Measurements from ENCODE around the gene CXADR. TPM values are rescaled to one million over a fixed set of nuclear protein-coding genes. Genes with fewer than 3 reads are reported as not detected.

The CXADR gene
- total RNA-seq, 3 donors from 2014 or later = 0.32 to 38.3 (median 36.4) TPM

GRCh38 chr21:17572431-17572830 is 59.6 kb downstream of the CXADR start:
- H3K27me3 ChIP-seq = no peaks in the 10 kb centered on the region
- no peaks in the 10 kb centered on the region for H3K36me3 ChIP-seq
- H3K27ac ChIP-seq = no peak overlapping the region
- intact Hi-C loops (cut with DNase I; ENCODE audit: low total_unique reads) = no loop called here
- H3K4me1 ChIP-seq = no peaks in the 10 kb centered on the region
- DNase-seq (ENCODE audit: low spot score in 2 of 2) = no peak
- no peak overlapping the region for H3K4me3 ChIP-seq
- no peaks in the 10 kb centered on the region for H3K9me3 ChIP-seq
- TF ChIP-seq POLR2A (IDR thresholded peaks at IDR 0.05) (no peak), POLR2AphosphoS5 (IDR thresholded peaks at IDR 0.05) (no peak), CTCF (IDR thresholded peaks at IDR 0.05) (no peak)

DNA sequence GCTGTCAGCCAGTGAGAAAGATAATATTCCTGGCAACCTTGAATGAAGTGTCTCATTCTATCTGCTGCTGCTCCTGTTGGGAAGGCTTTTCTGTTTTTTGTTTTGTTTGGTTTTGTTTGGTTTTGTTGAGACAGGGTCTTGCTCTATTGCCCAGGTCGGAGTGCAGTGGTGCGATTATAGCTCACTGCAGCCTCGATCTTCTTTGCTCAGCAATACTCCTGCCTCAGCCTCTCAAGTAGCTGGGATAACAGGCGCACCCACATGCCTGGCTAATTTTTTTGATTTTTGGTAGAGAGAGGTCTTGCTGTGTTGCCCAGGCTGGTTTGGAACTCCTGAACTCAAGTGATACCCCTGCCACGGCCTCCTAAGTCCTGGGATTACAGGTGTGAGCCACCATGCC is 62.2 kb downstream of the CXADR start:
- no peak overlapping the region for H3K4me3 ChIP-seq
- H3K4me1 ChIP-seq = no peaks in the 10 kb centered on the region
- no peaks in the 10 kb centered on the region for H3K27me3 ChIP-seq
- no peak overlapping the region for H3K27ac ChIP-seq
- no peaks in the 10 kb centered on the region for H3K9me3 ChIP-seq
- DNase-seq (ENCODE audit: low spot score in 2 of 2) = no peak
- no peak for TF ChIP-seq CTCF (IDR thresholded peaks at IDR 0.05)
- TF ChIP-seq POLR2AphosphoS5 (IDR thresholded peaks at IDR 0.05) = no peak
- intact Hi-C loops (cut with DNase I; ENCODE audit: low total_unique reads) = no loop called here
- H3K36me3 ChIP-seq = no peaks in the 10 kb centered on the region

GRCh38 chr21:17576080-17576835 is 63.4 kb downstream of the CXADR start:
- H3K4me1 ChIP-seq = no peaks in the 10 kb centered on the region
- no peak overlapping the region for H3K4me3 ChIP-seq
- H3K36me3 ChIP-seq = no peaks in the 10 kb centered on the region
- H3K27me3 ChIP-seq = no peaks in the 10 kb centered on the region
- DNase-seq (ENCODE audit: low spot score in 2 of 2) = no peak
- no peaks in the 10 kb centered on the region for H3K9me3 ChIP-seq
- TF ChIP-seq CTCF (IDR thresholded peaks at IDR 0.05) (no peak), POLR2AphosphoS5 (IDR thresholded peaks at IDR 0.05) (no peak), POLR2A (IDR thresholded peaks at IDR 0.05) (no peak)
- intact Hi-C loops (cut with DNase I; ENCODE audit: low total_unique reads) = no loop called here
- no peak overlapping the region for H3K27ac ChIP-seq

DNA sequence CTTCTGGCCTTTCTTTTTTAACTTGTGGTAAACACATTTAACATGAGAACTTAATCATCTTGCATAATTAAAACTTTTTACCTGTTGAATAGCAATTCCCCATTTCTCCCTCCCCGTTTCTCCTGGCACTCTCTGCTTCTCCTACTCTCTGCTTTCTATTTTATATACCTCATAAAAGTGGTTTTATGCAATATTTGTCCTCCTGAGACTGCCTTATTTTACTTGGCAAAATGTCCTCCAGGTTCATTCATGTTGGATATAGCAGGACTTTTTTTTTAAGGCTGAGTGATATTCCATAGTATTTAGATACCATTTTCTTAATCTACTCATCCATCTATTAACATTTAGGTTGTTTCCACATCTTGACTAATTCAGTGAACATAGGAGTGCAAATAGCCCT is 64.9 kb downstream of the CXADR start:
- intact Hi-C loops (cut with DNase I; ENCODE audit: low total_unique reads) = no loop called here
- Histone ChIP-seq H3K36me3 (no peaks in the 10 kb centered on the region), H3K4me3 (no peak overlapping the region), H3K9me3 (no peaks in the 10 kb centered on the region), H3K27ac (no peak overlapping the region), H3K27me3 (no peaks in the 10 kb centered on the region), H3K4me1 (no peaks in the 10 kb centered on the region)
- no peak for DNase-seq (ENCODE audit: low spot score in 2 of 2)
- no peak for TF ChIP-seq POLR2A (IDR thresholded peaks at IDR 0.05)
- no peak for TF ChIP-seq POLR2AphosphoS5 (IDR thresholded peaks at IDR 0.05)
- TF ChIP-seq CTCF (IDR thresholded peaks at IDR 0.05) = no peak

DNA sequence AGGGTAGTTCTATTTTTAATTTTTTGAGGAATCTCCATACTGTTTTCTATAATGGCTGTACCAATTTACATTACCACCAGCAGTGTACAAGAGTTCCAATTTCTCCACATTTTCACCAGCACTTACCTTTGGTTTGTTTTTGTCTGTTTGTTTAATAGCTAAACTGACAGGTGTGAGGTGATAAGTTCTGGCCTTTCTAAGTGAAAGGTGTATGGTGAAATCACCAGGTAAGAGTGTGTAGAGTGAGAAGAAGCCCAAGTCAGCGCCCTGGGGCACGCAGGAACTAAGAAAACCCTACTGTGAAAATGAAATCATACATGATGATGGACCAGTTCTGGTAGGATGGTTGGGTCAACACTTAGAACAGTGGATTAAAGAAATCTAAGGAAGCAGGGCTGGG is 65.3 kb downstream of the CXADR start:
- Histone ChIP-seq H3K4me3 (no peak overlapping the region), H3K36me3 (no peaks in the 10 kb centered on the region), H3K9me3 (no peaks in the 10 kb centered on the region), H3K4me1 (no peaks in the 10 kb centered on the region), H3K27ac (no peak overlapping the region), H3K27me3 (no peaks in the 10 kb centered on the region)
- DNase-seq (ENCODE audit: low spot score in 2 of 2) = no peak
- intact Hi-C loops (cut with DNase I; ENCODE audit: low total_unique reads) = no loop called here
- TF ChIP-seq CTCF (IDR thresholded peaks at IDR 0.05) (no peak), POLR2AphosphoS5 (IDR thresholded peaks at IDR 0.05) (no peak), POLR2A (IDR thresholded peaks at IDR 0.05) (no peak)

Measured in breast epithelium (tissue), 4 donors.